ENCODE data around the gene PLCB3.

PLCB3 gene

DNA sequence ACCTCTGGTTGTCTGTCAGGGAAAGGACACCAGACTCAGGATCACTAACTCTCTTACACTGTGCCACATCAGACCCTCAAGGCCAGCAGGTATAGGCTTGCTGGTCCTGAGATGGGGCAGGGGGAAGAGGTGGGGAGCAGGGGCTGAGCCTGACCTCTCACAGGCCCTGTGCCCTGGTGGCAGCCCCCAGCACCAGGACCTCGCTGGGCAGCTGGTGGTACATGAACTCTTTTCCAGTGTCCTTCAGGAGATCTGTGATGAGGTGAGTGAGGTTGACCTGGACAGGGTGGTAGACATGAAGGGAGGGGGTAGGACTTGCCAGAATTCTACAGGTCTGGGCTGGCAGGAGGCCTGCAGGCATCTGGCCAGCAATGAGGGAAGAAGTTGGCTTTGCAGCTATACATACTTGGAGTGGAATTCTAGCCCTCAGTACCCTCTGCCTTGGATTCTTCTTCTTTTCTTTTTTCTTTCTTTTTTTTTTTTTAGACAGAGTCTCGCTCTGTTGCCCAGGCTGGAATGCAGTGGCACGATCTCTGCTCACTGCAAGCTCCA is 23.8 kb upstream of the PLCB3 start:
- TF ChIP-seq, protein P1, sequence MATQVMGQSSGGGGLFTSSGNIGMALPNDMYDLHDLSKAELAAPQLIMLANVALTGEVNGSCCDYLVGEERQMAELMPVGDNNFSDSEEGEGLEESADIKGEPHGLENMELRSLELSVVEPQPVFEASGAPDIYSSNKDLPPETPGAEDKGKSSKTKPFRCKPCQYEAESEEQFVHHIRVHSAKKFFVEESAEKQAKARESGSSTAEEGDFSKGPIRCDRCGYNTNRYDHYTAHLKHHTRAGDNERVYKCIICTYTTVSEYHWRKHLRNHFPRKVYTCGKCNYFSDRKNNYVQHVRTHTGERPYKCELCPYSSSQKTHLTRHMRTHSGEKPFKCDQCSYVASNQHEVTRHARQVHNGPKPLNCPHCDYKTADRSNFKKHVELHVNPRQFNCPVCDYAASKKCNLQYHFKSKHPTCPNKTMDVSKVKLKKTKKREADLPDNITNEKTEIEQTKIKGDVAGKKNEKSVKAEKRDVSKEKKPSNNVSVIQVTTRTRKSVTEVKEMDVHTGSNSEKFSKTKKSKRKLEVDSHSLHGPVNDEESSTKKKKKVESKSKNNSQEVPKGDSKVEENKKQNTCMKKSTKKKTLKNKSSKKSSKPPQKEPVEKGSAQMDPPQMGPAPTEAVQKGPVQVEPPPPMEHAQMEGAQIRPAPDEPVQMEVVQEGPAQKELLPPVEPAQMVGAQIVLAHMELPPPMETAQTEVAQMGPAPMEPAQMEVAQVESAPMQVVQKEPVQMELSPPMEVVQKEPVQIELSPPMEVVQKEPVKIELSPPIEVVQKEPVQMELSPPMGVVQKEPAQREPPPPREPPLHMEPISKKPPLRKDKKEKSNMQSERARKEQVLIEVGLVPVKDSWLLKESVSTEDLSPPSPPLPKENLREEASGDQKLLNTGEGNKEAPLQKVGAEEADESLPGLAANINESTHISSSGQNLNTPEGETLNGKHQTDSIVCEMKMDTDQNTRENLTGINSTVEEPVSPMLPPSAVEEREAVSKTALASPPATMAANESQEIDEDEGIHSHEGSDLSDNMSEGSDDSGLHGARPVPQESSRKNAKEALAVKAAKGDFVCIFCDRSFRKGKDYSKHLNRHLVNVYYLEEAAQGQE (IDR thresholded peaks at IDR 0.05; ENCODE audit: insufficient read depth in 1 of 2, low read depth in 2 of 2, low read length in 2 of 2) = no peak
- TF ChIP-seq POLR2AphosphoS5 (IDR thresholded peaks at IDR 0.05; ENCODE audit: low read depth, low read length) (no peak), FOXP2 (optimal IDR thresholded peaks at IDR 0.05; ENCODE audit: borderline replicate concordance, extremely low read depth, extremely low read length, insufficient read depth) (no peak), SIN3A (IDR thresholded peaks at IDR 0.05; ENCODE audit: borderline replicate concordance, insufficient read depth, low read length) (no peak), TAF1 (IDR thresholded peaks at IDR 0.05; ENCODE audit: borderline replicate concordance, insufficient read depth, low read length) (no peak)

DNA sequence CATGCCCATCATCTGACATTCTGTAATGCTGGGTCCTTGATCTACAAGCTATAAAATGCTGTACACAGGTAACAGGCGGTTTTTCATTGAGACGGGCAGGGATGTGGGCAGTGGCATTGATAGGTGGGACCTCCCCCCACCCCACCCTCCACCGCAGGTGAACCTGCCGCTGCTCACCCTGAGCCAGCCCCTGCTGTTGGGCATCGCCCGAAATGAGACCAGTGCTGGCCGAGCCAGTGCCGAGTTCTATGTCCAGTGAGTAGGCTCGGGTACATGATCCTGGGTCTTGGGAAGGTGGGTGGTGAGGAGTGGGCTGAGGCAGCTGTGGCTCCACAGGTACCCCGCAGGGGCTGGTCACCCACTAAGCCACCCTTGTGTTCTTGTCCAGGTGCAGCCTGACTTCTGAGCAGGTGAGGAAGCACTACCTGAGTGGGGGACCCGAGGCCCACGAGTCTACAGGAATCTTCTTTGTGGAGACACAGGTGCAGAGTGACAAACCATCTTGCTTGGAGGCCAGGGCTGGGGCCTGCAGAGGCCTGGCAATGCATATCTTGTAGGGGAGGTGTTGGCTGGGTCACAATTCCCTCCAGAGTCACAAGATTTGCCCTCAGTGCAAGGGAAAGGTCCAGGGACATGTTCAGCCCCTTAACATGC is 22.1 kb upstream of the PLCB3 start:
- TF ChIP-seq FOXP2 (optimal IDR thresholded peaks at IDR 0.05; ENCODE audit: borderline replicate concordance, extremely low read depth, extremely low read length, insufficient read depth) (no peak), TAF1 (IDR thresholded peaks at IDR 0.05; ENCODE audit: borderline replicate concordance, insufficient read depth, low read length) (no peak), SIN3A (IDR thresholded peaks at IDR 0.05; ENCODE audit: borderline replicate concordance, insufficient read depth, low read length) (no peak)

DNA sequence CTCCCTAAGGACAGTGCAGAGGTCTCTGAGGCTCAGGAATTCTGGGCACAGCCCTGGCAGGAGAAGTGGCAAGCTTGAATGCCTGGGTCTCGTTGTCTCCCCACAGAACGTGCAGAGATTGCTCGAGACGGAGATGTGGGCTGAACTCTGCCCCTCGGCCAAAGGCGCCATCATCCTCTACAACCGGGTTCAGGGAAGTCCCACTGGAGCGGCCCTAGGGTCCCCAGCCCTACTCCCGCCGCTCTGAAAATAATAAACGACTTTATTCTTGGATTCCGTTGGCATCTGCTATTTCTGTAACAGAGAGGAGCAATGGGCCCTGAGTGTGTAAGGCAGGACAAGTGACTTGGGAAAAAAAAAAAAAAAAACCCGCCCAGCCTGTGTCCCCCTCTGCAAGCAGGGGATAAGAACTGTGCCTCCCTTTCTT is 21.6 kb upstream of the PLCB3 start:
- TF ChIP-seq POLR2AphosphoS5 (IDR thresholded peaks at IDR 0.05; ENCODE audit: low read depth, low read length) (no peak), TAF1 (IDR thresholded peaks at IDR 0.05; ENCODE audit: borderline replicate concordance, insufficient read depth, low read length) (no peak), FOXP2 (optimal IDR thresholded peaks at IDR 0.05; ENCODE audit: borderline replicate concordance, extremely low read depth, extremely low read length, insufficient read depth) (no peak), SIN3A (IDR thresholded peaks at IDR 0.05; ENCODE audit: borderline replicate concordance, insufficient read depth, low read length) (no peak)
- TF ChIP-seq, protein P1 (IDR thresholded peaks at IDR 0.05; ENCODE audit: insufficient read depth in 1 of 2, low read depth in 2 of 2, low read length in 2 of 2) = no peak

DNA sequence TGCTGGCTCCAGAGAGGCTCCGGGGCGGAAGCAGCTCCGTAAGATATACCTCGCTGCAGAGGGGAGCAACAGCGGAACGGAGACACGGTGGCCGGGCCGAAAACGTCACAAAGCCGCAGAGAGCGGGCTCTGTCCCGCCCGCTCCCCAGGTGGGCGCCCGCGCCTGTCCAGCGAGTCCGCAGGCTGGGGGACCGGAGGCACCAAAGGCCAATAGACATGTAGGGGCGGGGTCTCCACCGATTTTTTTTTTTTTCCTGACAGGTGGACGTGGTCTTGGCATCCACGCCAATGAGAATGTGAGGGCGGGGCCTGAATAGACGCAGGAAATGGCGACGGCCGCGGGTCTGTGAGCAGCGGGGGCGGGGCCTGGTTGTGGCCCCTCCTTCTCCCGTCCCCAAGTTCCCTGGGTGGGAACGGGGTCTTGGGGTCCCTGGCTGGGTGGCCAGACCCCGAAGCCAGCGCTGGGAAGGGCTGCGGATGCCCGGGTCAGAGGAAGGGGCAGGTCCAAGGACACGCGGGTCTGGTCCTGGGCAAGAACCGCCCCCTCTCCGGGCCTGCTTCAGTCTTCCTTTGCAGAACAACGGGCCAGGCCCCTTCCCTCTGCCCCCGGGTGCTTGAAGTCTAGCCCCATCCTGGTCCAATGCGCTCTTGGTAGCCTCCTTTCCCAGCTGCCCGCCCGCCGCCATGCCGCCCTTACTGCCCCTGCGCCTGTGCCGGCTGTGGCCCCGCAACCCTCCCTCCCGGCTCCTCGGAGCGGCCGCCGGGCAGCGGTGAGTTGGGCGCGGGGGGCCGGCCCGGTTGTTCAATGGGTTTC is 21.0 kb upstream of the PLCB3 start, which contains the start of gene DNAJC4:
TSS of gene DNAJC4 (plus strand) at position 378 of the 814 bp plus-strand sequence. CDS start at position 685, 307 bp downstream.
- TF ChIP-seq SIN3A (IDR thresholded peaks at IDR 0.05; ENCODE audit: borderline replicate concordance, insufficient read depth, low read length) = no peak
- TF ChIP-seq POLR2AphosphoS5 (IDR thresholded peaks at IDR 0.05; ENCODE audit: low read depth, low read length) = peak; percentile 75
- TF ChIP-seq FOXP2 (optimal IDR thresholded peaks at IDR 0.05; ENCODE audit: borderline replicate concordance, extremely low read depth, extremely low read length, insufficient read depth) = no peak
- no peak for TF ChIP-seq TAF1 (IDR thresholded peaks at IDR 0.05; ENCODE audit: borderline replicate concordance, insufficient read depth, low read length)
- TF ChIP-seq, protein P1 (IDR thresholded peaks at IDR 0.05; ENCODE audit: insufficient read depth in 1 of 2, low read depth in 2 of 2, low read length in 2 of 2) = no peak

DNA sequence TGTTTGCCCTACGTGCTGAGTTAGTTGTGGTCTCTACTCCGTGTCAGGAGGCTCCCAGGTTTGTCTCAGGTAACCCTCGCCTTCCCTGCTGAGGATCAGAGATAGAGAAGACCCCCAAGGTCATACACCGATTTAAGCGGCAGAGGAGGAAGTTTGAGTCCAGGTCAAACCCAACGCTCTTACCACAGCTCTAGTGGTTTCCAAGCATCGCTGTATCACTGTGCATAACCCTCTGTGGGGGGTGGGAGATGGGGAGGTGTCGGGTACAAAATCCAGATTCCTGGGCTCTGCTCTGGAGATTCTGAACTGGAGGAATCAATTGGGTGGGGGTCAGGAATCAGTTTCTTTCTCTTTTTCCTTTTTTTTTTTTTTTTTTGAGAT is 20.4 kb upstream of the PLCB3 start:
- no peak for TF ChIP-seq TAF1 (IDR thresholded peaks at IDR 0.05; ENCODE audit: borderline replicate concordance, insufficient read depth, low read length)
- TF ChIP-seq POLR2AphosphoS5 (IDR thresholded peaks at IDR 0.05; ENCODE audit: low read depth, low read length) = no peak
- TF ChIP-seq FOXP2 (optimal IDR thresholded peaks at IDR 0.05; ENCODE audit: borderline replicate concordance, extremely low read depth, extremely low read length, insufficient read depth) = no peak
- TF ChIP-seq, protein P1 (IDR thresholded peaks at IDR 0.05; ENCODE audit: insufficient read depth in 1 of 2, low read depth in 2 of 2, low read length in 2 of 2) = no peak
- TF ChIP-seq SIN3A (IDR thresholded peaks at IDR 0.05; ENCODE audit: borderline replicate concordance, insufficient read depth, low read length) = no peak
